GM19452 (cell line): Measurements from ENCODE around the gene RRAS.

ENCODE experiments used
- ATAC-seq: cut with Tn5 transposase; IDR thresholded peaks from one replicate; pipeline ENCODE4 v1.9.1; 2021; ENCODE audit not compliant: unreplicated experiment

Gene RRAS

DNA sequence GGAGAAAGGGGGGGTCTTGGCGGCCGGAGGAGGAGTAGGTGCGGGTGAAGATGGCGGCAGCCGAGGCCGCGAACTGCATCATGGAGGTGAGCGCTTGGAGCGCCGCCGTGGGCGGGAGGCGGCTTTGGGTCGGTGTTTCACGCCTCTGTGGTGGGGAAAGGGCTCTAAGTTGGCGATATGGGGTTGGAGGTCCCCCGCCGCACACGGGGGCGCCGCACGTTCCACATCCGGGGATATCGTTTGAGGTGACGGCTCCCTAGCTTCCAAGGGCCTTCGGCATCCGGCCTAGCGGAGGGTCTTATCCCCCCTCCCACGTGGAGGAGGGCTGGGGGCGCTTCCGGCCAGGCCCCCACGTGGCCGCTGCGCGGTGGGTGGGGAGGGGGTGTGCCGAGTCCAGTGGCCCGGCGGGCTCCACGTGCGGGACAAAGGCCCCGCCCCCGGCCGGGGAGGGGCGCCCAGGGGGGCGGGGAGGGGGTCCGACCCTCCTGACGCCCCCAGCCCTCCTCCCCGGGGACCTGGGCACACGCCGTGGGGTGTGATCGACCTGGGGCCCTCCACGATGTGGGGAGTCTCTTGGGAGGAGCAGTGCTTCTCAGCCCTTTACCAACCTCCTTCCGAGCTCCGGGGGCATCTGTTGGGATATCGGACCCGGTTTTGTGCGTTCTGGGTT is 37.4 kb upstream of the RRAS start, which contains the start of gene PRMT1:
PRMT1 (plus strand) TSS at position 41 of the 670 bp plus-strand sequence; CDS start at position 51, 10 bp downstream.
- peak; percentile 2 for ATAC-seq

DNA sequence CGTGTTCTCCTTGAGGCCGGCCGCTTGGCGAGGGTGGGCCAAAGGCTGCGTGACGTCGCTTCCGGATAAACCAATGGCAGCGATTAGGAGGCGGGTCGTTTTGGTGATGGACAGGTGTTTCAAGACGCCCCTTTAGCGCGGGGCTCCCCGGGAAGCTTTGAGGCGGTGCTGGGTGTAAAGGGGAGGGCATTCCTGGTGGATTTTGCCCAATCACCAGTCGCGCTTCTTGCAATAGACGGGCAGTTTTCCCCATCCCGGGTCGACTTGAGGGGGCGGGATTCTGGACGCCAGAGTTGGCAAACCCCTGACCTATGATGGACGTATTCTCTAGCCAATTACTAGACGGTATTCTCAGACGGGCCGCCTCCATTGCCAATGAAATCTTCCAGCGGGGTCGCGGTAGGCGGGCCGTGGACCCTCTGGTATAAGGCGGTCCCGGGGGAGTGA is 36.9 kb upstream of the RRAS start:
- peak; percentile 63 for ATAC-seq

- peak; percentile 25 for ATAC-seq
Observed at GRCh38 chr19:49676136-49676783, 36.3 kb upstream of the RRAS start.

- no peak for ATAC-seq
Observed at GRCh38 chr19:49672131-49672919, 32.4 kb upstream of the RRAS start.

- ATAC-seq: no peak
Observed at GRCh38 chr19:49669516-49669915, 29.6 kb upstream of the RRAS start.

GRCh38 chr19:49667473-49667872 is 27.5 kb upstream of the RRAS start:
- ATAC-seq: no peak

GRCh38 chr19:49666120-49666444 is 26.1 kb upstream of the RRAS start:
- ATAC-seq: no peak

DNA sequence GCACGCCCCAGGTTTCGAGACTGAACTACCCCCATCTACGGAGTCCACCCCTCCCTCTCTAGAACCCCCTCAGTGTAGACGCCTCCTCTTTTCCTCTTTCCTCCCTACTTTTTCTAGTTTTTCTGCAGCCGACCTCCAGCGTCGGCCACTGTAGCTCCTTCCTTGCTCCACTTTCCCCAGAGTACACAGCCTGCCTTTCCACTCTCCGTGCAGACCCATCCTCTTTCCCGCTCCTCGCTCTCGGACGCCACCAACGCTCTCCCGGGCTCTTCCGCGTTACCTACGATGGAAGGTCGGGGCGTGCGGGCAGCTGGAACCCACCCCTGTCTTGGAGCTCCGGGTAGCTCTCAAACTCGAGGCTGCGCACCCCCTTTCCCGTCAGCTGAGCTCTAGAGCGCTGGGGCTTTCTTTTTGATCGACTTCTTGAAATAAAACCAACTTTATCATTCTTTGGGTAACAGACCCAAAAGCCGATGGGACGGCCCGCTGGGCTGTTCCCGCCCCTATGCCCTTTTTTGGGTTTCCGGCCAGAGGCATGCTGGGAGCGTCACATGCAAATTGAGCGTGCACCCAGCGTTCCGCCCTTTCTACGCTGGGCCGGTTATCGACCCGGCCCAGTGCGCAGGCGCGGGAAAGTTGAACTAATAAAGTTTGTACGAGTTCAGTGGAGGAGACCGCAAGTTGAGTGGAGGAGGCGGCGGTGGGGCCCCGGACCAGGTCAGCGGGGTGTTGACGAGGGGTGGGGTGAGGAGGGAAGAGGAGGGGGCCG is 25.6 kb upstream of the RRAS start, which contains the start of the genes BCL2L12 and IRF3:
BCL2L12 (plus strand) TSS at position 583 of the 769 bp plus-strand sequence. CDS start 760 bp downstream, outside the sequence.
IRF3 (minus strand) TSS at position 507 of the 769 bp plus-strand sequence. CDS start 1,019 bp downstream, outside the sequence.
- ATAC-seq: peak; percentile 84

- ATAC-seq: no peak
Observed at GRCh38 chr19:49665036-49665350, 25.1 kb upstream of the RRAS start.

DNA sequence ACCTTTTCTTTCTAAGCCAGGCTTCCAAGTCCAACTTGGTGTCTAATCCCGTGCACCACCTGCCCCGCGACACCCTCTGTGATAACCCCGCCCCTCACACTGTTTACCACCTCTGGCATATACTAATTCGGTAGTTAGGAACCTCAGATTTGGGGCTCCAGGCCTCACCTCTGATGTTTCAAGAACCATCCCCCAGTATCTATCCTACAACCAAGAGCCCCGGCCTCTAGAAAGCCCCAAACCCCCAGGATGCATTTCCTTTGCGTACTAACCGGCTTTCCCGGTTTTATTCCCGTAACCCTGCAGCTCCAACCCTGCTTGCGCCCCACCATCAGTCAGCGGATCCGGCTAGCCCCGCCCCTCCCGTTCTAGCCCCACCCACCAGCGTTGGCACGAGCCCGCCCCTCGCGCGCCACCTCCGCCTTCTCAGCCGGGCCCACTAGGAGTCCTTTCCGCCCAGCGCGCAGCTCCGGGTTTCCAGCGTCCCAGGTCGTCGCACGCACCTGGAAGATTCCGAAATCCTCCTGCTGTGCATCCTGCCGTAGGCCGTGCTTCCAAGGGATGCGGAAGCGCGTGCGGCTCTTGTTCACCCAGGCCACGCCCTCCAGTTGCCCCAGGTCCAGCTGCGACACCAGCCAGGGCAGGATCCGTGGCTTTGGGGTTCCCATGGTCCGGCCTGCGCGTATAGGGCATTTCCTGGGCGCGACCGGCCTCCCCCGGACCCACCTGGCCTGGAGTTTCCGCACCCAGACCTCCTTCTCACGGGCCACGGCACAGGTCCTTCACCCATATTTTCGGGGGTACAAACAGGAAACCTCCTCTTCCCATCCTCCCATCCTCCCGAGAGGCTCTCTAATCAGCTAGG is 24.5 kb upstream of the RRAS start:
- no peak for ATAC-seq

DNA sequence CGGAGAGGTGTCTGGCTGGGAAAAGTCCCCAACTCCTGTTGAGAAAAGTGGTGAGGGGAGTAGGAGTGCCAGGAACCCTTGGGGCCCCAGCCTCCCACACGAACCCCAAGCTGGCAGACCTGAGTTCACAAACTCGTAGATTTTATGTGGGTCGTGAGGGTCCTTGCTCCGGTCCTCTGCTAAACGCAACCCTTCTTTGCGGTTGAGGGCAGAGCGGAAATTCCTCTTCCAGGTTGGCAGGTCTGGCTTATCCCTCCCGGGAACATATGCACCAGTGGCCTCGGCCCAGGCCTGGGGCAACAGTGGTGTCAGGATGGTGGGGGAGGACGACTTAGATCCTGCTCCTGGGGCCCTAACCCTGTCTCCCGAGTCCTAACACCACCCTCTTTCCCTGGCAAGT is 23.3 kb upstream of the RRAS start:
- ATAC-seq: no peak

DNA sequence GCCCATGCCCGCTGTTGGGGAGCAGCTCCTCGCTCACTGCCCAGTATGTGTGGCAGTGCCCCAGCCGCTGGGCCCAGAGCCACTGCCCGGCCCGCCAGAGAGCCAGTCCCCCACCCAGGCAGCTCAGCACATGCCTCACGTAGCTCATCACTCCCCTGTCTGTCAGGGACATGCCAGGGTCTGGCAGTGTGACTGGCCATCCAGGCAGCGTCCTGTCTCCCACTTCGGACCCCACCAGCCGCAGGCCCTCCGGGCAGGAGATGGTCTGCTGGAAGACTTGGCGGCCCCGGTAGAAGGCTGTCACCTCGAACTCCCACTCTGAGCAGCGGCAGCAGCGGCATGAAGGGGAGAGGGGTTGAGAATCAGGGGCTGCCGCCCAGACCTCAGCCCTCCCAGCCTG is 22.1 kb upstream of the RRAS start:
- ATAC-seq: no peak

- no peak for ATAC-seq
Observed at GRCh38 chr19:49660338-49660961, 20.5 kb upstream of the RRAS start.

GRCh38 chr19:49658566-49659442 is 18.9 kb upstream of the RRAS start:
- ATAC-seq: no peak

DNA sequence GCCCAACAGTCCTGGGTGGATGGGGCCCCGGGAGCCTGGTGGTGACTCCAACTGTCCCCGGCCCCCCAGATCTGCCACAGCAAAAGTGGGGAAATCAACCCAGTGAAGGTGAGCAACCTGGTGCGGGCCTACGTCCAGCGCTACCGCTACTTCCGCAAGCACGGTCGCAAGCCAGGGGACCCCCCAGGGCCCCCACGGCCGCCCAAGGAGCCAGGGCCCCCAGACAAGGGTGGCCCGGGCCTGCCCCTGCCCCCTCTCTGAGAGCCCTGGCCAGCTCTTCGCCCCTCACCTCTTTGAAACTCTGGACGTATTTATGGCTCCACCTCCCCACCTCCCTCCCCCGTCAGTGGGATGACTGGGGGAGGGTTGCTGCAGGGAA is 18.2 kb upstream of the RRAS start:
- no peak for ATAC-seq

DNA sequence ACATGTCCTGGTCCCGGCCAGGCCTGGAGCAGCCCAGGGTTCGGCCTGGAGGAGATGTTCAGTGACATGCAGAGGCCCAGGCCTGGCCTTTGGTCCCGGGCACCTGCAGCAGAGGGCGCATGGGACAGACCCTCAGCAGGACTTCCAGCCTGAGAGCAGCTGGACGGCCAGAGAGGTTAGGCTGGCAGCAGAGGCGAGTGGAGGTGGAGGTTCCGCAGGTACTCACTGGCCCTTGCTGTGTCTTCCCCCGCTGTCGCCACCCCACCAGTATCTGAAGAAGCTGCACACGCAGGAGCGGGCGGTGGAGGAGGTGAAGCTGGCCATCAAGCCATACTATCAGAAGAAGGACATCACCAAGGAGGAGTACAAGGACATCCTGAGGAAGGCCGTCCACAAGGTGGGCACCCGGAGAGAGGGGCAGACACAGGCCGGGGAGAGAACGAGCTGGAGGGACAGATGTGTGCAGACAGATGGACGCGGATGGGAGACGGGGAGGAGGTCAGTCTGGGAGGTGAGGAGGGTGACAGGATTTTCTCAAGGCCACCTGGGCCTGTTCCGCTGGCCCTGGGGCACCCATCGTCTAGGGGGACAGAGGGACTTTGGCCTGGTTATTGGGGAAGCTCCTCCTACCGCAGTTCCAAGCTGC is 17.7 kb upstream of the RRAS start:
- ATAC-seq: no peak

DNA sequence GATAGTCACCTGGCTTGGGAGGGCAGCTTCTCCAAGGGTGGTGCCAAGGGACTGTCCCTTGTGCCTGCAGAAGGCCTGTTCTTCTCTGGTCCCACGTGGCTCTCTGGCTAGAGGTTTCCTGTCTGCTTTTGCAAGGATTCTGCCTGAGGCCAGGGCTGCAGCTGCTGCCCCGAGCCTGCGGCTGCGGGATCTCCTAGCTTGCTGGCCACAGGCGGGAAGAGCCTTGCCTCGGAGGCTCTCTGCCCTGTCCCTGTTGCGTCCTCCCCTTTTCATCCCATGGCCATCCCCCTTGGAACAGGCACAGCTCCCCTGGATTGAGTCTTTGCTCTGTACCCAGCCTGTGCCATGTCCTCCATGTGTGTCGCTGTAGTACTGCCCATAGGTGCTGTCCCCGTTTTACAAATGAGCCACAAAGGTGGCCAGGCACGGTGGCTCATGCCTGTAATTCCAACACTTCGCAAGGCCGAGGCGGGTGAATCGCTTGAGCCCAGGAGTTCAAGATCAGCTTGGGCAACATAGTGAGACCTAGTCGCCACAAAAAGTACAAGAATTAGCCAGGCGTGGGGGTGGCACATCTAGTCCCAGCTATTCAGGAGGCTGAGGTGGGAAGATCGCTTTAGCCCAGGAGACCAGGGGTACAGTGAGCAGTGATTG is 16.6 kb upstream of the RRAS start:
- ATAC-seq: no peak
